Measurements from ENCODE around the gene UFC1.

UFC1 gene

DNA sequence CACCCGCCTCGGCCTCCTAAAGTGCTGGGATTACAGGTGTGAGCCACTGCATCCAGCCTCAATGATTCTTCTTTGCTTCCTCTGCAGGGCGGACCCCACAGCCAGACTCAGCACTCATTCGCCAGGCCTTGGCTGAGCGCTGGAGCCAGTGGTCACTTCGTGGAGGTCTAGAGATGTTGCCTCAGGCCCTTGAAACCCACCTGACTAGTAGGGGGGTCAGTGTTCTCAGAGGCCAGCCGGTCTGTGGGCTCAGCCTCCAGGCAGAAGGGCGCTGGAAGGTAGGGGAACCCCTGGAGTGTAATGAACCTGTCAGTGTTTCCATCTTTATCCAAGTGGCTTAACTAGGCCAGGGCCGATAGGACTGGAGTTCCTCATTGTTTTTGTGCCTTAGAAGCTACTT, 15.1 kb downstream of the UFC1 start:
- no peak for TF ChIP-seq CTCF (IDR thresholded peaks at IDR 0.05; ENCODE audit: control insufficient read depth, extremely low read depth, insufficient read depth)
- H3K4me3 ChIP-seq (ENCODE audit: low read depth, low read length), result no peak overlapping the region
- DNase-seq (ENCODE audit: low read depth), result no peak

- H3K4me3 ChIP-seq (ENCODE audit: low read depth, low read length), result no peak overlapping the region
- TF ChIP-seq CTCF (IDR thresholded peaks at IDR 0.05; ENCODE audit: control insufficient read depth, extremely low read depth, insufficient read depth), result no peak
- no peak for DNase-seq (ENCODE audit: low read depth)
Measured at GRCh38 chr1:161171191-161171590, 17.4 kb downstream of the UFC1 start.

- TF ChIP-seq CTCF (IDR thresholded peaks at IDR 0.05; ENCODE audit: control insufficient read depth, extremely low read depth, insufficient read depth), result no peak
- no peak for DNase-seq (ENCODE audit: low read depth)
- H3K4me3 ChIP-seq (ENCODE audit: low read depth, low read length), result no peak overlapping the region
Measured at GRCh38 chr1:161171696-161172095, 17.9 kb downstream of the UFC1 start.

- no peak overlapping the region for H3K4me3 ChIP-seq (ENCODE audit: low read depth, low read length)
- no peak for TF ChIP-seq CTCF (IDR thresholded peaks at IDR 0.05; ENCODE audit: control insufficient read depth, extremely low read depth, insufficient read depth)
- DNase-seq (ENCODE audit: low read depth), result peak; percentile 52
Measured at GRCh38 chr1:161172349-161172748, 18.6 kb downstream of the UFC1 start.

DNA sequence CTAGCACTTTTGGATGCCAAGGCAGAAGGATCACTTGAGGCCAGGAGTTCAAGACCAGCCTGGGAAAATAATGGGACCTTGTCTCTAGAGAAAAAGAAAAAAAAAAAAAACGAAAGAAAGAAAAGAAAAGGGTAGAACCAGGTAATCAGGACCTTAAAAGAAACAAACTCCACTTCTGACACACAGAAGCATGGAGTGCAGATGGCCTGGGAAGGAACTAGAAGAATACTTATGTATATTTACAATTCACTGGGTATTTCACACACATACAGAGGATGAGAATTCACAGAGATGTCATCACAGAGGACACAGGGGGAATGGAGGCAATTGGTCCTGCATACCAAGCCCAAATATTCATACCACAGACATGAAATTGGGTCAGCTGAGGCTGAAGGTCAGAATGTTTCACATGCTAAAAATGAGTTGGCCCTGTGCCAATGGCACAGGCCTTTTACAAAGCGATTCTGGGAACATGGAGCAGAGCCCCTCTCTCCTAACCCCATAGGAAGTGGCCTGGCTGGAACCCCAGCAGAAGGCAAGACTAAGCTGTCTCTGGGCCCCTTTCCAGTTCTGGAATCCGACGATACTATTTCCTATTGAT, 19.1 kb downstream of the UFC1 start:
- DNase-seq (ENCODE audit: low read depth), result no peak

GRCh38 chr1:161173711-161174110, 19.9 kb downstream of the UFC1 start:
- H3K4me3 ChIP-seq (ENCODE audit: low read depth, low read length), result no peak overlapping the region
- no peak for DNase-seq (ENCODE audit: low read depth)
- TF ChIP-seq CTCF (IDR thresholded peaks at IDR 0.05; ENCODE audit: control insufficient read depth, extremely low read depth, insufficient read depth), result no peak

More for the DNA sequence above, 19.1 kb downstream of the UFC1 start:
- no peak overlapping the region for H3K4me3 ChIP-seq (ENCODE audit: low read depth, low read length)
- no peak for TF ChIP-seq CTCF (IDR thresholded peaks at IDR 0.05; ENCODE audit: control insufficient read depth, extremely low read depth, insufficient read depth)

- H3K4me3 ChIP-seq (ENCODE audit: low read depth, low read length), result no peak overlapping the region
- no peak for TF ChIP-seq CTCF (IDR thresholded peaks at IDR 0.05; ENCODE audit: control insufficient read depth, extremely low read depth, insufficient read depth)
- no peak for DNase-seq (ENCODE audit: low read depth)
Measured at GRCh38 chr1:161174911-161175310, 21.1 kb downstream of the UFC1 start.
